Stimulated activated CD4-positive, alpha-beta T cell treated with anti-CD3 and anti-CD28 coated beads, Interleukin-12 subunit alpha, Interleukin-12 subunit beta, amount 100 ng/mL, for 24 hours (primary cell): ENCODE measurements around the gene ELAVL4.
"Not testable (repeated sequence)": the region's sequence is repeated elsewhere in the genome, so short reads cannot be mapped to it uniquely, and the experiment has no call there.

Experiments
- DNase-seq, 2 experiments: peaks; one replicate each; pipeline ENCODE4 v3.0.0-alpha.2; 2020; ENCODE audit warnings: low read depth in 2 of 2

ELAVL4 gene

DNA sequence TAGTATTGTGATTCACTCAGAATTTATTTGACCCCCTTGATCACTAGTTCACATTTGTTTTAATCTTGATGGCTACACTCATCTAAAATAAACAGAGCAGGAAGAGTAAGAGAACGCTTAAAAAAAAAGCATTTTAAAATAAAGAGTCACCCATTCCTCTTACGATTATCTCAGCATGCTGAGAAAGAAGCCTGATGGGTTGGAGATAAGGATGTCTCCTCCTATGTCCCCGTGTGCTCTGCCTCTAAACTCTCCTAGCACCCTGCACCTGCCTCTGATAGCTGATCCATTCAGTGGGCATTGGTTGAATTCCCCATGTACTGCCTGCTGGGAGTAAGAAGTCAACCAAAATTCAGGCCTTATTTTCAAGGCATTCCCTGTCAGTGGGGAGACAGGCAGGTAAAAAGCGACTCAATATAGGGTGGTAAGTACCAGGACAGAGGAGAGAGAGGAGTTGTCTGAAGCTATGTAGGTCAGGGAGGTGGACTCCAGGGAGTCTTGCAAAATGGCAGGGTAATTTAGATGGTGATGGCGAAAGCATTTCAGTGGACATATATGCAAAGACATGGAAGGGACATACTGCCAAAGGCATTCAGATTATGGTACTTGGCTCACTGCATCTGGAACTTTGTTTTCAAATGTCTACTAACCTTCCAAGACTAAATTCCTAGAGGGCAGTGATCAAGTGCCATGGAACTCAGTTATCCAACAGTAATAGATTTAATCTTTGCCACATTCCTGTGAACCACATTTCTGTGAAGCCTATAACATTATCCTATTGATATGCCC lies 18.4 kb downstream of the ELAVL4 start:
- no peak for DNase-seq

DNA sequence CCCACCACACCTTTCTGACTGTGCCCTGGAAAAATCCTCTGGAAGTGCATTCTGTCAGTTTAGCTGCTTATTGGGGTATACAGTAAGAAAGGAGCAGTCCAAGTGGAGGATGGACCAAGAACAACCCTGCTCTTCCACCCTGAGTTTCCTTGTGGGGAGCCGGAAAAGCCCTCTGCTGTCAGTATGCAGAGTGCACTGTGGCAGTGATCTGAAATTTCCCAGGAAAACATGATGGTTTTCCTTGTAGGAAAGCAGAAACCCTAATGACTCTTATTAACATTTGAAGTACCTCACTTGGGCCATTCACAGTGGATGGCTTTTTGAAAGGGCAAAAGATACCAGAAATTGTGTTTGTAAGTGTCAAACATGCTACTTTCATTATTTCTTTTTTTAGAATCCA lies 20.5 kb downstream of the ELAVL4 start:
- DNase-seq = no peak

- no peak for DNase-seq
Measured at GRCh38 chr1:50132347-50132894, 23.7 kb downstream of the ELAVL4 start.

DNA sequence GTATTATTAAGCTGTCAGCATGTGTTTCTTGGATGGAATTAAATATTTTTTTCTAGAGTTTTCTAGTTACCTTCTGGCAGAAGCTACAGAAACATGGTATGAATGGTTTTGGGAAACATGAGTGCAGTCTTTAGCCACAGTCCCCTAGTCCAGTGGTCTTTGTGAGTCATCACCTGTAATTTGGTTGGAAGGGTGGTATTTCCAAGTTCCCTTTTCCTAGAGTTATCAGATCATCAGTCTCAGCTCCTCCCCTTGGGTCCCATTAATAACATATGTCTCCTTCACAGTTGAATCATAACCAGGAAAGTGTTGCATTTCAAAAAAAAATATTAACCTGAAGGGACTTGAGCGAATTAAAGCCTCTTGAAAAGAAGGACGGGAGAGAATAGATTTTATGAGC lies 27.0 kb downstream of the ELAVL4 start:
- DNase-seq = no peak

DNA sequence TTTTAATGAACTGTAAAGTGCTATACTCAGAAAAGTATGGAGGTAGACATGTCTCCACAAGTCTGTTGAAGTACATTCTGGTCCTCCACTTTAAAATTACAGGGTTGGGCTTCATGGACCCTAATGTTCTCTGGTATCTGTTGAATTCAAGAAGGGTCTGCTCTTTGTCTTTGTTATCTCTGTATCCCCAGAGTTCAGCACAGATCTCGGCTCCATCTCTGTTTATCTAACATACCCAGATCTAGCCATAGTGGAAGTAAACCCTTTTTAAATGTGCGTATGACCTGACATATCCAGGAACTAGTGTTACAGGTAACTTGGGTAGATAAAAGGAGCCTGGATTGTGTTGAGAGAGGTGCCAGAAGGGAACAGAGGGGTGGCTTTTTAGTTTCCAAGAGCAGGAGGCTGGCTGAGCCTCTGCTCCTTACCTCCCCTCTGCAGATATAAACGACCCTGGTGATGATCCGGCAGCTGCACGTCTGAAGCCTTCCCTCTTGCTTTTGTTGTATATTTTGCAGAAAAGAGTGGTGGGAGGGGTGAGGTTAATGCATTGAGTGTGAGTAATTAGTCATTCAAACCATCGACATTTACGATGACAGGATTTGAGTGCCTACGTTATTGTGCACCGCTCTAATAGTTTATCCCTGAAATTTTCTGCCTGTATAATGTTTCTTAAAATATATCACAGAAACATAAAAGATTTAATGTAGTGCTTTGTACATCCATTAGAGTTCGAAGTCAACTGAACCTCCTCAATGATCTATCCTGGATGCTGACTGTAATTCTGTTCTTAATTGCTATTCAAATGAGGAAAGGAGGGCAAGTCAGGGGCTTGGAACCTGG lies 30.8 kb downstream of the ELAVL4 start:
- DNase-seq = no peak

GRCh38 chr1:50140182-50140447 lies 31.4 kb downstream of the ELAVL4 start:
- no peak for DNase-seq

GRCh38 chr1:50147191-50147850 lies 38.6 kb downstream of the ELAVL4 start:
- DNase-seq = no peak

- DNase-seq = no peak
Measured at GRCh38 chr1:50148142-50148923, 39.6 kb downstream of the ELAVL4 start.

DNA sequence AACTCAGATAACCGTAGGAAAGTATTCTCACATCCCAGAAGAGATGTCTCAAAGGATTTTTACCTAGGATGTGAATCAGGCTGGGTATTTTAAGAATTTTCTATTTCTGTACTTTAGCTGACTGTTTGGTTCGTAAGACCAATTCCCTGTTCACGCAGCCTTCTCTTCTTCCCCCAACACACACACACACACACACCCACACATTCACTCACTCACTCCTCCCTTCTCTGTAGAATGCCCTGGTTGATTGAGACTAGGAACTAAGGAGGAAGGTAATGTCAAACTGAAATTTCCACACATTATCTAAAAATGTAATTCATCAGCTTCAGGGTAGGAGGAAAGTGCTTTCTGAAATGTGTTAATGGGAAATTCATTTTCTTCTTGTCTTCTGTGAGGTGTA lies 43.5 kb downstream of the ELAVL4 start:
- DNase-seq = no peak

GRCh38 chr1:50155541-50155940 lies 46.8 kb downstream of the ELAVL4 start:
- no peak for DNase-seq

GRCh38 chr1:50156241-50157010 lies 47.7 kb downstream of the ELAVL4 start:
- DNase-seq = no peak

- no peak for DNase-seq
Measured at GRCh38 chr1:50157306-50157941, 48.7 kb downstream of the ELAVL4 start.

DNA sequence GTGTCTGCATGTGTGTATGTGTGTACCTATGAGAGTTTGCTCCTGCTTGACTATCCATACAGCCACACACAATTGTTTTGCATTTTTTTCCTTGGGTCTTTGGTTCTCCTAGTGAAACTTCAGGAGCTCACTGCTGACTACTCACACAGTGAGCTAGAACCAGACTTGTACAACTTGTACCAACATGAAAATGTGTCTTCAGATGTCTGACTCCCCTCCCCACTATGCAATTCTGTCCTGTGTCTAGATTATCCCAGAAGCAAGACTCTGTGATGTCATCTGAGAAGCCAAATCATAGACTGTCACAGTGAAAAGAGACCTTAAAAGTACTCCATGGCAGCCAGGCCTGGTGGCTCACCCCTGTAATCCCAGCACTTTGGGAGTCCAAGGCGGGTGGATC lies 49.7 kb downstream of the ELAVL4 start:
- DNase-seq = no peak

GRCh38 chr1:50163680-50164079 lies 55.0 kb downstream of the ELAVL4 start:
- no peak for DNase-seq

DNA sequence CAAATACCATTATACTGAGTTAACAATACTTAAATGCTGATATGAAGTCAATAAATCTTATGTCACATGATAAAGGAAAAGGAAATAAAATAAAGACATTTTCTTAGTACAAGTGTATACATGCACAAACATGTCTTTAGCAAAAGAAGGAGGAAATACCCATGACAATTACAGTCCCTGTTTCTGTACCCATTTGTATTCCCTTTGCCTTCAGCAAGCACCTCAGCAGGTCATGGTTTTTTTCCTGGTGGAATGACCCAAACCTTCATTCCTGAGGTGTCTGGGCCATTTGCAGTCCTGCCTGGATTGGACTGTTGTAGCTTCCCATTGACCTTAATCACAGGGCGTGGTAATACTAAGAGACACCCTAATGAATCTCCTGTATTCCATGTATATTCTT lies 57.6 kb downstream of the ELAVL4 start:
- not testable (repeated sequence) for DNase-seq

DNA sequence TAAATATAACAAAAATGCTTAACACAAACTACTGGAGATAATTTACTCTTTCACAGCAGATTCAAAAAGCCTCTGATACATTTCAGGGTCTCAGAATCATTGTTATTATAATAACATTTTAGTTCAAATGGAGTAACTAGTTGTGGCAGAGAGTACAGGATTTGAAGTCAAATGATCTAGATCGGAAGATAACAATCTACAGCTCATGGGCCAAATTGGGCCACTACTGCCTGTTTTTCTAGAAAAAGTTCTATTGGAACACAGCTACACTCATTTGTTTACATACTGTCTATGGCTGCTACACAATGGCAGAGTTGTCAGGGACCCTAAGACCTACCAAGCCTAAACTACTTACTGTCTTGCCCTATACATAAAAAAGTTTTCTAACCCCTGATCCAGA lies 63.6 kb downstream of the ELAVL4 start:
- DNase-seq = no peak

- no peak for DNase-seq
Measured at GRCh38 chr1:50174101-50174500, 65.4 kb downstream of the ELAVL4 start.

DNA sequence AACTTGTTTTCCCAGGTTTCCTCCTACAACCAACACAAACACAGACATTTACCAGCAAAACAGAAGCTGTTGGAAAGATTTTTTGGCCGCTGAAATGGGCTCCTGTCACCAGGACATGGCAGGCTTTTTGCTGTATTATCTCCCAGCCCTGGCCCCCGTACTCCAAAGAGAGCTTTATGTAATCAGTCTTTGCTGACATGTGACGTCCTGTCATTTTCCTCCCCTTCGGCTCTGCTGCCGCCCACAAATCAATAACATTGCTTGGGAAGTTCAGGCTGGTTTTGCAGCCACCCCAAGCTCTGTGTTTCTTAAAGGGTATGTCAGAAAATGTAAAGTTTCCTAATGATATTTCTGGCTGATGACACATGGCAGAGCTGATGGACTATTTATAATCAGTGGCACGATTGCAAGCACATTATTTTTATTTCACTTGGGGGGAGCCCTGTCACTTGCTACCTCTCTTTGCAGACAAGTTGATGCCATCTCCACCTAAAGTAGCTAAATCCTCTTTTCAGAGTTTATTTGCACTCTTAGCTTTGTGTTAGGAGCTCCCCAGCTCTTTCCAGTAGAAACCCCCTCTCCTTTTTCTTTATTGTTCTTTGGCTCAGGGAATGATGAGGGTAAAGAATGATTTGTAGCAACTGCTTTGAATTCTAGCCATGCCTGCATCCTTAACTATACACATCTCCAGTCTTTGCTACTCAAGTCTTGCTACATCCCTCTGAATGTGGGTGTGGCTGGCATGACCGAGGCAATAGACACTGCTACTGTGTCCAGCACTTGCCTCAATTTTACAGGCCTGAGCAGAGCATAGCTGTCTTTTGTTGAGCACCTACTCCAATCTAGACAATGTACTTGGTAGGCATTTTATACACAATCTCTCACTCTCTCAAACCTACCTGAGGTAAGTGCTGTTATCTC lies 67.3 kb downstream of the ELAVL4 start:
- no peak for DNase-seq

DNA sequence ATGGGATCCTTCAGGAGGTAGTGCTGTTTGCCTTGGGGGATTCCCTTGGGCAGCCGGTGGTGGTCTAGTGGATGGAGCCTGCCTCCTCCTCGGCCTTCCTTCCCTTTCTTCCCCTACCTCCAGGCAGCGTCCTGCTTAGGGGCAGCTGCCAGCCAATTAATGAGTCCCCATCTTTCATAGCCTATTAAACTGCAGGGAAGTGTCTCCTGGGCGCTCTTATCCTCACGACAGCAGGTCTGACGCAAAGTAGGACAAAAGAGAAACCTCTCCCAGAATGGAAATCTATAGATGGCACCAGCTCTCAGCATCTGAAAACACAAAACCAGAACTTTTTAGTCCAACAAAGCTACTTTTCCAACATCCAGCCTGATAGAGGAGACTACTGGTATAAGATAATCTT lies 69.3 kb downstream of the ELAVL4 start:
- DNase-seq = no peak
